GM19324 (cell line): ENCODE measurements around the gene ACAN.

Experiments
- ATAC-seq: cut with Tn5 transposase; IDR thresholded peaks from one replicate; pipeline ENCODE4 v1.9.1; 2021; ENCODE audit warnings: mild to moderate bottlenecking, moderate library complexity; ENCODE audit not compliant: unreplicated experiment, low FRiP score

ACAN gene

GRCh38 chr15:88800026-88800425 is 3.2 kb upstream of the ACAN start:
- no peak for ATAC-seq

- ATAC-seq: no peak
Observed at GRCh38 chr15:88800738-88801137, 2.5 kb upstream of the ACAN start.

- no peak for ATAC-seq
Observed at GRCh38 chr15:88802250-88802990, 816 bp upstream of the ACAN start.

- no peak for ATAC-seq
Observed at GRCh38 chr15:88802991-88803240, 320 bp upstream of the ACAN start.

- ATAC-seq: no peak
Observed at GRCh38 chr15:88803920-88804247, 648 bp downstream of the ACAN start.

- no peak for ATAC-seq
Observed at GRCh38 chr15:88804257-88804656, 1.0 kb downstream of the ACAN start.

- no peak for ATAC-seq
Observed at GRCh38 chr15:88805031-88805780, 2.0 kb downstream of the ACAN start.

- ATAC-seq: no peak
Observed at GRCh38 chr15:88810446-88810845, 7.2 kb downstream of the ACAN start.

GRCh38 chr15:88812133-88812532 is 8.9 kb downstream of the ACAN start:
- ATAC-seq: no peak

GRCh38 chr15:88813960-88814359 is 10.7 kb downstream of the ACAN start:
- no peak for ATAC-seq

- no peak for ATAC-seq
Observed at GRCh38 chr15:88814393-88814792, 11.2 kb downstream of the ACAN start.

- no peak for ATAC-seq
Observed at GRCh38 chr15:88818920-88819319, 15.7 kb downstream of the ACAN start.

GRCh38 chr15:88821993-88822392 is 18.8 kb downstream of the ACAN start:
- no peak for ATAC-seq

- ATAC-seq: no peak
Observed at GRCh38 chr15:88828791-88829190, 25.6 kb downstream of the ACAN start.

- no peak for ATAC-seq
Observed at GRCh38 chr15:88830016-88830415, 26.8 kb downstream of the ACAN start.

- ATAC-seq: no peak
Observed at GRCh38 chr15:88832820-88833730, 29.8 kb downstream of the ACAN start.

GRCh38 chr15:88833731-88834100 is 30.5 kb downstream of the ACAN start:
- no peak for ATAC-seq

- no peak for ATAC-seq
Observed at GRCh38 chr15:88834211-88834812, 31.1 kb downstream of the ACAN start.

- ATAC-seq: no peak
Observed at GRCh38 chr15:88835119-88835518, 31.9 kb downstream of the ACAN start.

- no peak for ATAC-seq
Observed at GRCh38 chr15:88835646-88836045, 32.4 kb downstream of the ACAN start.

GRCh38 chr15:88838667-88839066 is 35.4 kb downstream of the ACAN start:
- no peak for ATAC-seq
